ENCODE data around the gene JADE3.

The JADE3 gene

DNA sequence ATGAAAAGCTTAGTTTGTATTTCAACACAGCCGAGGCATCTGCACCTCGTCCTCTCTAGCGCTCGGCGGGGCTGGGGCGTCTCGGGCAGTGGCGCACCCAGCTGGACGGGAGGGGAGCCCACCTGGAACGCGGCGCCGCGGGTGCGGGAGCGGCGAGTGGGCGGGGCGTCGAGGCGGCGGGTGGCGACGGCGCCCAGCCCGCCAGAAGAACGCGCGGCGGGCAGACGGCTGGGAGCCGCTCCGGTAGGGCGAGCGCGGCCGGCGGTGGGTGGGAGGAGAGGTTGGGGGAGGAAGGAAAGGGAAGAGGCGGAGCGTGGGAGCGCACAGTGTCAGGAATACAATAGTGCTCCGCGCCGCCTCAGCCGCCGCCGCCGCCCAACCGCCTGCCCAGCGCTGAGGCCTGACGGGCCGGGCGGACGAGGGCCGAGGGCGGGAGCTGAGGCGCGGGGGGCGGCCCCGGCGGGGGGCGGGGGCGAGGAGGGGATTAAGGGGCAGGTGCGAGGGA, at the start of gene JADE3:
JADE3 (plus strand) TSS at position 324 of the 505 bp plus-strand sequence. CDS start 72,474 bp downstream, outside the sequence.
- DNase-seq (ENCODE audit: low spot score): peak; percentile 61

GRCh38 chrX:46863072-46863471, 49.1 kb upstream of the JADE3 start:
- no peak for DNase-seq (ENCODE audit: low spot score)

DNA sequence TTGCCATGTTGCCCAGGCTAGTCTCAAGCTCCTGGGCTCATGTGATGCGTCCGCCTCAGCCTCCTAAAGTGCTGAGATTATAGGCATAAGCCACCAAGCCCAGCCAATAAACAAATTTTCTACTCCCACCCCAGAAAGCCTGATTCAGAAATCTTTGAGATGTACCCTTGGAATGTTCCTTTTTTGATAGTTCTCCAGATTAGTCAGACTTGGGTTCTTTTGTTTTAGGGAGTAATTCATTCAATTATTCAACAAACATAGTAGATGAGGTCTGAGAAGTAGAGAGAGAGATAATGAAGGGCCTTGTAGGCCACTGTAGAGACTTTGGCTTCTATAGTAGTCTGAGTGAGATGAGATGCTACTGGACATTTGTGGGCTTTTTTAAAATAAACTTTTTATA, 47.6 kb upstream of the JADE3 start:
- peak; percentile 6 for DNase-seq (ENCODE audit: low spot score)

DNA sequence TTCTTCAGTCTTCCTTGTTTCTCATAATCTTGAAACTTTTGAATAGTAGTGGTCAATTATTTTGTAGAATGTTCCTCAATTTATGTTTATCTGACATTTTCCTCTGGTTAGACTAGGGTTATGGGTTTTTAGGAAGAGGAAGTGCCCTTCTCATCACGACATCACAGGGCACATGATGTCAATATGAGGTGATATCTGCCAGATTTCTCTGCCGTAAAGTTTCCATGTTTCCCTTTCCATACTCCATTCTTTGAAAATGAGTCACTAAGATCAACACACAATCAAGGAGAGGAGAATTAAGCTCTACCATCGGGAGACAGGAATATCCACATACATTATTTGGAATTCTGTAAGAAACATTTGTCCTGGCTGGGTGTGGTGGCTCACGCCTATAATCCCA, 46.9 kb upstream of the JADE3 start:
- DNase-seq (ENCODE audit: low spot score): peak; percentile 60

DNA sequence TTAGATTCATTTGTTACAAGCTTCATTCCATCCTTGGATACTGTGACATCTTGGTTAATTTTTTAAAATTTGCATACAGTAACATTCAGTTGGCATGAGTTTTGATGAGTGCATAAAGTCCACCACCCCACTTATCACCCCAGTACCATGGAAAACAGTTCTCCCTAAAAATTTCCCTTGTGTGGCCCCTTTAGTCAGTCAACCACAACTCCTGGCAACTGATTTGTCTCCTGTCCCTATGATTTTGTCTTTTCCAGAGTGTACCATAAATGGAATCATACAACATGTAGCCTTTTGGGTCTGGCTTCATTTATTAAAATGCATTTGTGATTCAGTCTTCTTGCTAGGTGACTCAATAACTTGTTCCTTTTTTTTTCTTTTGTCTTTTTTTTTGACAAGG, 45.5 kb upstream of the JADE3 start:
- no peak for DNase-seq (ENCODE audit: low spot score)

DNA sequence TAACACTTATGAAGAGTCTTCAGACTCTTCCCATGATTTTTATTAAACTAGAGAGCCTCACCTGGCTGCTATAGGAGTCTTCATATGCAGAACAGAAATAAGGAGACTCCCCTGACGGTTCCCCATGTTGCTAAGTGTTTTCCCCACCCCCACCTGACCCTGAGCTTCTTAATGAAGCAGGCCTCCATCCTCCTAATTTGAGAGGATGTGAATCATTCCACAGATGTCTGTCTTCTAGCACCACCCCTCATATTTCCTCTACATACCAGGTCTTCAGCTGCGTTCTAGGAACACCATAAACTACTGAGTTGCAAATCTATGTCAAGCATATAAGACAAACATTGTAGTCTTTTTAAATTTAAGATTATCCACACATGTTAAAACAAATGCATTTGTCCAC, 38.5 kb upstream of the JADE3 start:
- no peak for DNase-seq (ENCODE audit: low spot score)

DNA sequence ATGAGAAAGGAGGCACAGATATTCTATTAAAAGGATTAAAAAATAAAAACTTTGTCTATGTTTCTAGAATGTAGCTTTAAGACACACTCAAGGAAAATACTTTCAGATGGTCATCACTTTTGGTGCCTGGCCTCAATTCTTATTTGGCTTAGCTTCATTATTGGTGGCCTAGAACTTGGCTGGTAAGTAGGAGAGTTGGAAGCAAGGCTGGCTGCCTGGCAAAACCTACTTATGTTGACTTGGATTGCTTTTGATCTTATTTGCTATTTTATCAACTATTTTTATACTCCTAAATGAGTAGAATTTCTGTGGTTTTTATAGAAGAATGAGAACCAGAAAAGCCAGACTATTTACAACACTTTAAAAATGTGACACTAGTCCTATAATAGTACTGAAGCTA, 35.3 kb upstream of the JADE3 start:
- DNase-seq (ENCODE audit: low spot score): no peak

DNA sequence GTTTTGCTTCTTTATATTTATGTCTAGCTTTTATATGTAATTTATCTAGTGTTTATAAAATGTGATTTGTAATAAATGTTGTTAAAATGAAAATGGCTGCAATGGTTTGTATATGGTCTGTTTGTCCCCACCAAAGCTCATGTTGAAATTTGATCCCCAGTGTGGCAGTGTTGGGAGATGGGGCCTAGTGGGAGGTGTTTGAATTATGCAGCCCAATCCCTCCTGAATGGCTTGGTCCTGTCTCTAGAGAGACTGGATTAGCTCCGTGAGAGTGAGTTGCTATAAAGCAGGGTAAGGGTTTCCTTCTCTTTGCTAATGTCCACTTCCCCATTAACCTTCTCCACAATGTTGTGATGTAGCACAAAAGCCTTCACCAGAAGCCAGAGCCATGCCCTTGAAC, 30.0 kb upstream of the JADE3 start:
- no peak for DNase-seq (ENCODE audit: low spot score)

DNA sequence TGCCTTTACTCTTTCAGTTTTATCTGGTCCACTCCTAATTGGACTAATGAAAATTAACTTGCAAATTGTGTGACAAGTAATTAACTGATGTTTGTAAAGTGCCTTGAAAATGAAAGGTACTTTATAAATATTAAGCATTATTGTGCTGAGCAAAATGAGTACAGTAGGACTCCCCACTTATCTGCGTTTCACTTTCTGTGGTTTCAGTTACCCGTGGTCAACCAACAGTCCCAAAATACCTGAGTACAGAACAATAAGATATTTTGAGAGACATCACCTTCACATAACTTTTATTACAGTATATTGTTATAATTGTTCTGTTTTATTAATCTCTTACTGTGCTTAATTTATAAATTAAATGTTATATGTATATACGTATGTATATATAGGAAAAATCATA, 27.4 kb upstream of the JADE3 start:
- no peak for DNase-seq (ENCODE audit: low spot score)

- no peak for DNase-seq (ENCODE audit: low spot score)
Measured at GRCh38 chrX:46898207-46898606, 14.0 kb upstream of the JADE3 start.

DNA sequence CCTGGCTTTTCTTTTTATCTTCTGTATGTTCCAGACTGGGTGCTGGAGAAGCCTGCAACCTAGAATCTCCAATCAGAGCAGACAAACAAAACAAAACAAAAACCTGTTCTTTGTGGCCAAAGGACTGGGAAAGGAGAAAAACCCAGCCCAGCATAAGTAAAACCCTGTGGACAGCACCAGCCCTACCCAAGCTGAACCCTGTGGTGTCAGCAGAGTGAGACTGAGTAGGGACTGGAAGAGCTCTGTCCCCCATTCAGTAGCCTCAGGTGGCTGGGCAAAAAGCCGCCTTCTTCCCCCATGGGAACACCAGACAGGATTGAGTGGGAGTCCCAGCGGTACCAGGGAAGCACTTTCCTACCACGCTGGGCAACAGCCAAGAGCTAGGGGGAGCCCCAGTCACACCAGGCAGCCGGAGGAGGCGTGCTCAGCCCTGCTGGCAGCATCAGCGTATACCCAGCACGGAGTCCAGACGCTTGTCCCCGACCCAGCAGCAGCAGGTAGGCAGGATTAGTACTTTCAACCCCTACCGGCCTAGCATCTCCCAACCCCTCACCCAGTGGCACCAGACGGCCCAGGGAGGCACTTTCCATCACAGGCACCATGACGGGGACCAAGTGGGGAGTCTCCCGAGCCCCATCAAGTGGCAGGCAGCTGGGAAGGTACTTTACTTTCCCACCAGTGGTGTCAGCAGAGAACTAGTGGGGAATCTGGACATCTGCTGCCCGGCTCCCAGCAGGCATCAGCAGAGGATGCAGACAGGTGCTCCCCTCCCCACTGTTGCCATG, 8.6 kb upstream of the JADE3 start:
- DNase-seq (ENCODE audit: low spot score): peak; percentile 72

GRCh38 chrX:46904626-46905025, 7.6 kb upstream of the JADE3 start:
- no peak for DNase-seq (ENCODE audit: low spot score)

DNA sequence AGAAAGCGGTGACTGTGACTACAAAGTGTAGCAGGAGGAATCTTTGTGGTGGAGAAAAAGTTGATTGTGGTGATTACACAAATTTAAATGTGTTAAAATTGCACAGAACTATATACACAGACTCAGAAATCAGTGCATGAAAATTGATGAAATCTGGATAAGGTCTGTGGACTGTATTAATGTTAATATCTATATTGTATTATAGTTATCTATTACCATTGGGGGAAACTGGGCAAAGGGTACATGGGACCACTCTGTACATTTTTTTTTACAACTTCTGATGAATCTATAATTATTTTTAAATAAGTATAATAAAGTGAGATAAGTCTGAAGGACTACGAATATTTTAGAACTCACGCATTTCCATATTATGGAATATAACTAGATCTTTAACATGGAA, 1.8 kb upstream of the JADE3 start:
- no peak for DNase-seq (ENCODE audit: low spot score)

GRCh38 chrX:46912603-46913491, 626 bp downstream of the JADE3 start:
- peak; percentile 52 for DNase-seq (ENCODE audit: low spot score)

GRCh38 chrX:46913667-46914066, 1.4 kb downstream of the JADE3 start:
- peak; percentile 17 for DNase-seq (ENCODE audit: low spot score)

DNA sequence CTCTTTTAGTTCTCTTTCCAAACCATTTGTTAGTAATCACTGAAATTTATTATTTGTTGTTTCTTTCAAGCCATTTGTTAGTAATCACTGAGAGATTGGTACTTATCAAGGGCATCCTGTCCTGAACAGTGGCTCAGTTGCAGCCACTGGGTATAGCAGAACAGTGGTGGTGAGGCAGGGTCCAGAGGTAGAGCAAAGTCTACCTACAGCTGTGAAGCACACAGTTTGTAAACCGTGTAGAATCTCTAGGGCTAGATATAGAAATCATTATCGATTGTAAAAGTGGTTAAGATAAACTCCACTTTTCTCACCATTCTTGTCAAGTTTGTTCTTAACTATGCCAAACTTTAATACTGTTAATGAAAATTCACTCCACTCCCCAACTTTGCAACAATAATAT, 4.1 kb downstream of the JADE3 start:
- no peak for DNase-seq (ENCODE audit: low spot score)

- DNase-seq (ENCODE audit: low spot score): no peak
Measured at GRCh38 chrX:46917622-46918021, 5.4 kb downstream of the JADE3 start.

DNA sequence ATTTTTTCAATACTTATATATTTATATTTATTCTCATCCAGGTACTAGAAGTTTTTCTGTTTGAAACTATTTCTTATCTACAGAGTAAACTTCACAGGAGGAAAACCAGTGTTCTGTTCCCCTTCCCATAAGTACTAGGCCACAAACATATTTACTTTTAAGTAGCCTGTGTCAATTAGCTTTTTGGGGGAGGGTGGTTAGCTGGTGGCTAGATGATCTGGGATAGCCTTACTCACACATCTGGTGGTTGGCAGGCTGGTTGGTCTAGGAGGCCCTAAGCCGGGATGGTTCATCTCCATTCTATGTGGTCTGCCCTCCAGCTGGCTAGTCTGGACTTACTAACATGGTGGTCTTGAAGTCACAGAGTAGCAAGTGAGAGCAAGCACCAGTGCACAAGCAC, 6.2 kb downstream of the JADE3 start:
- DNase-seq (ENCODE audit: low spot score): no peak

GRCh38 chrX:46920235-46920634, 8.0 kb downstream of the JADE3 start:
- DNase-seq (ENCODE audit: low spot score): no peak

- no peak for DNase-seq (ENCODE audit: low spot score)
Measured at GRCh38 chrX:46922611-46923010, 10.4 kb downstream of the JADE3 start.

- no peak for DNase-seq (ENCODE audit: low spot score)
Measured at GRCh38 chrX:46927718-46928117, 15.5 kb downstream of the JADE3 start.

GRCh38 chrX:46929439-46930261, 17.4 kb downstream of the JADE3 start:
- DNase-seq (ENCODE audit: low spot score): peak; percentile 14
